A549 (cell line): ENCODE measurements around the gene TRMT2A.

Source experiments
- EHMT2 ChIP-seq: fragments of 200-600 bp; sonication (generic); IDR thresholded peaks from 2 replicates; pipeline ENCODE4 v1.6.1; 2016; ENCODE audit warnings: antibody characterized with exemption, low read depth, mild to moderate bottlenecking, moderate library complexity
- EP300 ChIP-seq, 2 experiments: fragments of >200 bp; sonication (Bioruptor Twin); formaldehyde crosslinking; IDR thresholded peaks; 2 replicates in 1 of 2; 3 replicates in 1 of 2; pipeline ENCODE4 v1.6.1; 2016 to 2017
- FOXS1 ChIP-seq: fragments of 250-450 bp; sonication (Bioruptor Pico); IDR thresholded peaks from 2 replicates; pipeline ENCODE4 v1.5.0; 2020; ENCODE audit warnings: mild to moderate bottlenecking, moderate library complexity
- HDAC2 ChIP-seq: fragments of 200-600 bp; sonication (generic); IDR thresholded peaks from 2 replicates; pipeline ENCODE4 v1.6.1; 2016
- KDM1A ChIP-seq: fragments of 200-600 bp; sonication (generic); IDR thresholded peaks from 2 replicates; pipeline ENCODE4 v1.6.1; 2016; ENCODE audit warnings: low read depth, mild to moderate bottlenecking
- MAZ ChIP-seq: fragments of 150-350 bp; IDR thresholded peaks from 2 replicates; pipeline ENCODE4 v1.6.1; 2014; ENCODE audit warnings: antibody characterized with exemption, low read depth, low read length, borderline replicate concordance
- PBX3 ChIP-seq: IDR thresholded peaks from 2 replicates; pipeline ENCODE4 v1.6.1; 2012
- POLR2A ChIP-seq: IDR thresholded peaks from 2 replicates; pipeline ENCODE4 v1.6.1; 2012; ENCODE audit warnings: mild to moderate bottlenecking, low read length
- POLR2AphosphoS2 ChIP-seq: conservative IDR thresholded peaks from 2 replicates; pipeline ENCODE4 v1.6.1; 2012; ENCODE audit warnings: low read length, improper control_type of control experiment, inconsistent platforms
- SMC3 ChIP-seq: fragments of >200 bp; sonication (Bioruptor Twin); formaldehyde crosslinking; IDR thresholded peaks from 3 replicates; pipeline ENCODE4 v1.6.1; 2018; ENCODE audit warnings: inconsistent platforms
- ZFP36 ChIP-seq: fragments of 450-650 bp; IDR thresholded peaks from 2 replicates; pipeline ENCODE4 v1.6.1; 2014; ENCODE audit warnings: borderline replicate concordance; ENCODE audit not compliant: partially characterized antibody
- TF ChIP-seq, protein P1 (sequence below): fragments of >200 bp; sonication (Bioruptor Twin); formaldehyde crosslinking; IDR thresholded peaks from 3 replicates; pipeline ENCODE4 v1.5.1; 2016
- TF ChIP-seq, protein P2 (sequence below): fragments of 200-600 bp; sonication (generic); IDR thresholded peaks from 2 replicates; pipeline ENCODE4 v1.6.1; 2016; ENCODE audit warnings: antibody characterized with exemption, mild to moderate bottlenecking, moderate library complexity

DNA sequence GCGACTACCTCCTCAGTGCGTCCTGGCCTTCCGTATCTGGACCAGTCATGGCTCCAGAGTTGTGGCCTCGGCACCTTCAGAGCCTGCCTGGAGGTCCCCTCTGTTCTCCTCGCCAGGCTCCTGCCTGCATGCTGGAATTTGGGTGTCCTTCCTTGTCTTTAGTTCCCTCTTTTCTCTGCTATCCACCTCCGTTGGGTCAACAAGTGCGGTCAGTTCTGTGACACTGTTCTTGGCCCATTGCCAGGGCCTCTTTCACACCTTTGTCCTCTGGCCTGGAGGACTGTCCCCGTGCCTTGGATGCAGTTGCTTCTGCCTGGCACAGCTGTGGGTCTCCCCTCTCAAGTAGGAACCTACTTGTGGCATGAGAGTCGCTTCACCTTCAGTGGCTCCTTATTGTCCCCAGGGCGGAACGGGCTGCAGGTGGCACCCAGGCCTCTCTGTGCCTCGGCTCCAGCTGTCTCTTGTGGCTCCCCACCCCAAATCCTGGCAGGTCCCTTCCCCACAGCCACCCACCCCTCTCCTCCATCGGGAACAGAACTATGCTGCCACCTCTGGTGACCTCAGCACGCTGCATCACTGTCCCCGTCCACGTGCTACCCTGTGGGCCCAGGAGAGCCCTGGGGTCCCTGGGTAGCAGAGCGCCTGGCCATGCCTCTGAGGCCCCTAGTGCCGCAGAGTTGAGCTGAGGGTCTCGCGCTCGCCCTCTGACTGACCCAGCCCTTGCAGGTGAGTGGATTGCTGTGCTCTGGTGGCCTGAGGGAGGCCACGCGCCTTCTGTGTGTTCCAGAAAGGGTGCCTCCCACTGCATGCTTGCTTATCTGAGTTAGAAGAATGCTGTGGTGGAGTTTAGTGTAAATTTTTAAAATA is 32.2 kb downstream of the TRMT2A start:
- TF ChIP-seq, protein P1, sequence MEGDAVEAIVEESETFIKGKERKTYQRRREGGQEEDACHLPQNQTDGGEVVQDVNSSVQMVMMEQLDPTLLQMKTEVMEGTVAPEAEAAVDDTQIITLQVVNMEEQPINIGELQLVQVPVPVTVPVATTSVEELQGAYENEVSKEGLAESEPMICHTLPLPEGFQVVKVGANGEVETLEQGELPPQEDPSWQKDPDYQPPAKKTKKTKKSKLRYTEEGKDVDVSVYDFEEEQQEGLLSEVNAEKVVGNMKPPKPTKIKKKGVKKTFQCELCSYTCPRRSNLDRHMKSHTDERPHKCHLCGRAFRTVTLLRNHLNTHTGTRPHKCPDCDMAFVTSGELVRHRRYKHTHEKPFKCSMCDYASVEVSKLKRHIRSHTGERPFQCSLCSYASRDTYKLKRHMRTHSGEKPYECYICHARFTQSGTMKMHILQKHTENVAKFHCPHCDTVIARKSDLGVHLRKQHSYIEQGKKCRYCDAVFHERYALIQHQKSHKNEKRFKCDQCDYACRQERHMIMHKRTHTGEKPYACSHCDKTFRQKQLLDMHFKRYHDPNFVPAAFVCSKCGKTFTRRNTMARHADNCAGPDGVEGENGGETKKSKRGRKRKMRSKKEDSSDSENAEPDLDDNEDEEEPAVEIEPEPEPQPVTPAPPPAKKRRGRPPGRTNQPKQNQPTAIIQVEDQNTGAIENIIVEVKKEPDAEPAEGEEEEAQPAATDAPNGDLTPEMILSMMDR = peak; percentile 16; the same call in 1 of the 3 replicates
- TF ChIP-seq, protein P2, sequence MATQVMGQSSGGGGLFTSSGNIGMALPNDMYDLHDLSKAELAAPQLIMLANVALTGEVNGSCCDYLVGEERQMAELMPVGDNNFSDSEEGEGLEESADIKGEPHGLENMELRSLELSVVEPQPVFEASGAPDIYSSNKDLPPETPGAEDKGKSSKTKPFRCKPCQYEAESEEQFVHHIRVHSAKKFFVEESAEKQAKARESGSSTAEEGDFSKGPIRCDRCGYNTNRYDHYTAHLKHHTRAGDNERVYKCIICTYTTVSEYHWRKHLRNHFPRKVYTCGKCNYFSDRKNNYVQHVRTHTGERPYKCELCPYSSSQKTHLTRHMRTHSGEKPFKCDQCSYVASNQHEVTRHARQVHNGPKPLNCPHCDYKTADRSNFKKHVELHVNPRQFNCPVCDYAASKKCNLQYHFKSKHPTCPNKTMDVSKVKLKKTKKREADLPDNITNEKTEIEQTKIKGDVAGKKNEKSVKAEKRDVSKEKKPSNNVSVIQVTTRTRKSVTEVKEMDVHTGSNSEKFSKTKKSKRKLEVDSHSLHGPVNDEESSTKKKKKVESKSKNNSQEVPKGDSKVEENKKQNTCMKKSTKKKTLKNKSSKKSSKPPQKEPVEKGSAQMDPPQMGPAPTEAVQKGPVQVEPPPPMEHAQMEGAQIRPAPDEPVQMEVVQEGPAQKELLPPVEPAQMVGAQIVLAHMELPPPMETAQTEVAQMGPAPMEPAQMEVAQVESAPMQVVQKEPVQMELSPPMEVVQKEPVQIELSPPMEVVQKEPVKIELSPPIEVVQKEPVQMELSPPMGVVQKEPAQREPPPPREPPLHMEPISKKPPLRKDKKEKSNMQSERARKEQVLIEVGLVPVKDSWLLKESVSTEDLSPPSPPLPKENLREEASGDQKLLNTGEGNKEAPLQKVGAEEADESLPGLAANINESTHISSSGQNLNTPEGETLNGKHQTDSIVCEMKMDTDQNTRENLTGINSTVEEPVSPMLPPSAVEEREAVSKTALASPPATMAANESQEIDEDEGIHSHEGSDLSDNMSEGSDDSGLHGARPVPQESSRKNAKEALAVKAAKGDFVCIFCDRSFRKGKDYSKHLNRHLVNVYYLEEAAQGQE = no peak
- TF ChIP-seq FOXS1 (CRISPR knock-in tag) = no peak
- TF ChIP-seq EHMT2 = no peak
- TF ChIP-seq KDM1A = no peak
- TF ChIP-seq EP300 (IDR thresholded peaks at IDR 0.05) = no peak
- TF ChIP-seq ZFP36 = no peak
- no peak for TF ChIP-seq HDAC2
- TF ChIP-seq SMC3 = no peak
- no peak for TF ChIP-seq MAZ
- TF ChIP-seq POLR2AphosphoS2 = no peak
- TF ChIP-seq POLR2A = no peak
- no peak for TF ChIP-seq PBX3
